GM19025 (cell line): Measurements from ENCODE around the gene FTO.

Experiments used
- ATAC-seq: cut with Tn5 transposase; IDR thresholded peaks from one replicate; pipeline ENCODE4 v1.9.1; 2021; ENCODE audit warnings: mild to moderate bottlenecking, low read depth, moderate library complexity; ENCODE audit not compliant: unreplicated experiment

The FTO gene

DNA sequence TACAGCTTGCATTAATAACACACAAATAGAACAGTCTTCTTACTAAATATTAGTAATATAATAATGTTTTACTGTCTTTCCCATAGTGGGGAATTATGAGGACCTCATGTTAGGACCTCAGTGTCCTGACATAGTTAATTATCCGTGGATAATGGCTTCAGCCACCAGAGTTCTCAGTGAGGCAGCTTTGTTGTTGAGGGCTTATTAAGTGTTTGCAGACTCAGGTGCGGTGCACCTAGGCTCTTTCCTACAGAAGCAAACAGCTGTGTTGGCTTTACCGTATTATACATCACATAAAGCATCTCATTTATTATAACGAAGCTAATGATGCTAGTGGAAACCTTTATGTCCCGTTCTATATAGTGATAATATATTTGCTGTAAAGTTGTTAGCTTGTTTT, 246.7 kb downstream of the FTO start:
- no peak for ATAC-seq

DNA sequence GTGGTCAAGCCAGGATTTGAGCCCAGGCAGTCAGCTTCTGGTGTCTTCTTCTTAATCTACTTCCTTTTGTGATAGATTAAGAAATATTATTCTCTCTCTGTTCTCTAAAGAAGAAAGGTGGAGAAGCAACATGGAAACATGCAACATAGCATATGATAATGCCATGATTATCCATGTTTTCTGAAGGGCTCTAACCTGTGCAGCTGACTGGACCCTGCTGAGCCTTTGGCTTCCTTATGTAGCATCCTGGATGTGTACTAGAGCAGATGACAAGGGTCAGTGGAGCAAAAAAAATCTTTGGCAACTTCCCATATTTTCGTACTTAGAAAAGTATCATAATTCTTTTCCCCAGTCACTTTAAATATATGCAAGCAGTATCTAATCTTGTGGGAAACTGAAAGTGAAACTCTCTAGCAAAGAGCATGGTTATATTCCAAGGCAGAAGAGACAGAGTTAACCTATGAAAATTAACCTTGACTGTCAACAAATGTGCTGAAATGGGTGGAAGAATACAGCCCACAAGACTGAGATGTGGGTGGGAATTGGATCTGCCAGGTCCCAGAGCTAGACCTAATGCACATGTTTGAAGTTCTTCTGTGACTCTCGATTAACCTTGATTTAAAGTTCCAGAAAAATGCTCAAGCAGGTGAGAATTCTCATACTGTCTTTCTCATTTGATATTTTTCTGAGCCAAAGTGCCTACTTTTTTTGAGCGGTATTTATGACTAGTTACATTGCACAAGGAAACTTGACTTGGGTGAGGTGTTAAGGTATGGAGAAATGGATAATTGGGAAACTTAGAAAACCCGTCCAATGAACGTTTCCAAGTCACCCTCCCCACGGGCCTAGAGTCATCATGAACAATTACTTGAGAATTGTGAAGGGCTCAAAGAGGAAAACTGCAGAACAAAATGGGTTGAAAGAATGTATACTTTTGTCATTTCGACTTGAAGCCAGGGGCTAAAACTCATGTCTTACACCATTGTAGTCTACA, 248.6 kb downstream of the FTO start:
- ATAC-seq: no peak

- ATAC-seq: no peak
Observed at GRCh38 chr16:53953336-53953735, 249.4 kb downstream of the FTO start.

- no peak for ATAC-seq
Observed at GRCh38 chr16:53955221-53955875, 251.4 kb downstream of the FTO start.

- no peak for ATAC-seq
Observed at GRCh38 chr16:53958341-53958880, 254.5 kb downstream of the FTO start.

DNA sequence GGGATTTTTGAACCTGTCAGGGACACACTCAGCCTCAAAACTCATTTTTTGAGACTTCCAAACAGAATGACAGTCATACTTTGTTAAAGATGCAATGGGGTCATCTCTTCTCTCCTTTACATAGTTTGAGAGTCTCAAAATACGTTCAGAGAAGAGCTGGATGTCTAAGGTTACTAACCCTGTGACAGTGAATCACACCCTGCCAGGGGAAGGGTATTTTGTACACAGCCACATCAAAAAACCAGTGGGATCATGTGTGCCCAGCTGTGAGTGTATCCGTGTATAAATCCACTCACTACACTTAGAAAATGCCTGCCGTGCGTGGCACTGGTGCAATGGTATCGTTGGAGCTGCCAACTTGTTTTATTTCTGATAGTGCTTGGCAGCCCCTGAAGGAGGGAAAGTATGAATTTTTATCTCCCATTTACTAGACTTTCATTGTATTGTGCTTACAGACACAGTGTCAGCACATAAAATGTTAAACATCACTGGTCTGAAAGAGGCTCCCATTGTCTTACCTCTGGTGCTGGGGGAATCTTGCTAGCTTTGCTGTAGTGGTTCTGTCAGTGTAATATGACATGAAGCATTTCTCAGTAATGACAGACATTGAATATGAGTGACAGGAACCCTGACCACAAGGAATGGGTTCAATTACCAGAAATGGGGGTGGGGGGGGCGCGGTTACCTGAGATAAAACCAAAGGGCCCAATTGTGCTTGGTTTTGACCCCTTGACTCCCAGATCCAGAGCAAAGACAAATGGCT, 256.3 kb downstream of the FTO start:
- ATAC-seq: no peak

GRCh38 chr16:53960954-53961616, 257.1 kb downstream of the FTO start:
- ATAC-seq: no peak

- ATAC-seq: no peak
Observed at GRCh38 chr16:53962041-53962440, 258.1 kb downstream of the FTO start.

GRCh38 chr16:53964145-53964790, 260.3 kb downstream of the FTO start:
- ATAC-seq: no peak

DNA sequence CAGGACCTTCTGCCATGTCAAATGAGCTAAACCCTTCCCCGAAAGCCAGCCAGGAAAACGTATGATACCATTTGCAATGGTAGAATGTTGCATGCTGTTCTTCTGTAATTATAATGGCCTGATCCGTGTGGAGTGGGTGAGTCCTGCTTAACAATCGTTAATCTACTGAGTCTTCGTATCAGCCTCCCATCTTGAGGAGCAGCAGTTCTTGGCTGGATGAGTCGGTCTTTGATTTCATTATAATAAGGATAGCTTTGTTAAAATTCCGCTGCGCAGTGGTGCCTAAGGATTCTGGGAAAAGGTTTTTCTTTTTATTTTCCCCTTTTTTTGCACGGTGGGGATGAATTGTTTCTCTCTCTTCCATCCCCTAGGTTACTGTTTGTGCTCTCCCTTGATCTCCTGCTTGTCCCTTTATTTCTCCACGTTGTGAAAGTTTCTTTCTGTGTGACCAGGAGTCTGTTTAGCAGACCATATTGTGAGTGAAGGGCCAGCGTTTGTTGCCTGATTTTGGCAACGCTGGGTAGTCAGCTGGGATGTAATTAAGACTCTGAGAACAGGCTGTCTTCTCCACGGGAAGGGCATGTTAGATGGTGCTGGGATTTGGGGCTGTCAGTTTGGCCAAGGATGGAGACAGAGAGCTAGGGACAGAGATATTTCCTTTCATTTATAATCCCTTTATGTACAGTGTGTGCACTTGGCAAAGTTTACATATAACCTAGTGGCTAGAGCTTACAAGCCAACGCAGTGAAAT, 263.0 kb downstream of the FTO start:
- no peak for ATAC-seq

- ATAC-seq: no peak
Observed at GRCh38 chr16:53967572-53967971, 263.6 kb downstream of the FTO start.

DNA sequence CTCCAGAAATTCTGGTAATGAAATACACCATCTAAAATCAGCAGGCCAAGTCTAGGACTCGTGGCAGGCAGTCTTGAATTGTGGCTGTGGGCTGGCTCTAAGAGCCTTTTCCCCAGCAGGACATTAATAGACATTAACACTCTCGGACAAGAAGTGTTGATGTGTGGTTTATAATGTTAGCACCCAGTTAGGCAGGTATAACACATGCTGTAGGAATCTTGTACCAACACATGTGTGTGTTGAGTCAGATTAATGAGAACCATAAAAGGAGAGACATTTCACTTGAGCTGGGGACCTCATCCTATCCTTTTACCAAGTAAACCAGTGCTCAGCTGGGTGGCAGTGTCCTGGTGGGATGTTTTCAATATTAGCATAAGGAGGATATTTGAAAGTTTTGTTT, 264.5 kb downstream of the FTO start:
- no peak for ATAC-seq

DNA sequence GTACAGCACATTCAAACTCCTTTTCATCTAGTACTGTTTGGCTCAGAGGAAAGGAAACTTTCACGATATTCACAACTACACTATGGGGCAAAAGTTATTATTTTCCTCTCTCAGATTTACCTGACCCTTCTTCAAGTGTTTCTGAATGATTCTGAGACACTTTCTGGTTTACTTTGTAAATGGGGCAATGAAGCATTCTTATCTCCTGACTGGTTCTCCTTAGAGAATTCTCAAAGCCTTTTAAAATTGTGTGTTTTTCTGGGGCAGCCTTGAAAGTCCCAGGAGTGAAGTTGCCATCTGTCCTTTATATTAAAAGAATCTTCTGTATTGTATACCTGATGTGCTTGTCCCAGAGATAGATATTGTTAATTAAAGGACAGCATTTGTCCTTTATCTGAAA, 264.9 kb downstream of the FTO start:
- no peak for ATAC-seq

DNA sequence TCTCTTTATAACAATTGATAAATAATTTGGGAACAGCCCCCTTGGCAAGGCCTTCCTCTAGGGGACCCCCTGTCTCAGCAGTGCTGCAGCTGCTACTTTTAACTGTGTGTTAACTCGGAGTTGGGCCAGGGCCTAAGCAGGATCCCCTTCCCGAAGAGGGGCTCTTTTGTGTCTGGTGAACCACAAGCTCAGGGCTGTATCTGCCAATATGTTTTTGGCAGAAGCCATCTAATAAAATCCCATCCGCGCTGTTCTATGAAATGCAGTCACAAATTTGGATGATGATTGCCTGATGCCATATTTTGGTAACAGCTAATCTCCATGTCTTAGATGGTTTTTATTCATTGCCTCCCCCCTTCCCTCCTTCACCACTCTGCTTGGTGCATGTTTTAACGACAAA, 267.7 kb downstream of the FTO start:
- ATAC-seq: no peak

GRCh38 chr16:53973021-53973420, 269.1 kb downstream of the FTO start:
- no peak for ATAC-seq

DNA sequence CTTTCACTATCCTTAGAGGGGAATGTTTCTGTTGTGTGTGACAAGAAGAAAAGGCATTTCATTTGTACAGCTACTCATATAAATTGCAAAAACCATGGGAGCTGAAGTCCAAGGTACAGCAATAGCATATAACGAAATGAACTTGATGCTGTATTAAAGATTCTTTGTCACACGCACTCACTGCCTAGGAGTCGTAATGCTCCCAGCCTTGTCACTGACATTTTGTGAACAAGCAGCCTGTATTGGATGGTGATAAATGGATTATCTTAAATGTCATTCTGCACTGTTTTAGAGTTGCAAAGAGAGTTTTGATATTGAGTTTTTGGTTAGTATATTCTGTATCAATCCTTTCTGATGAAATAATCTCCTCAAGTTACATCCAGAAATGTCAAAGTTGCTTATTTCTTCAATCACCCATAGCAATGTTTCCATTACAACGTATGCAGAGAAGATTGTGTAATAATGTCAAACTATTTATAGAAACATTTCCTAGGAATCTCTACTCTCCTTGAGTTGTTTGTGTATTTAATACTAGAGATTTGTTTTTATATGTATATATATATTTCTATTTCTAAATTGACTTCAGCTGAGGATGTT, 270.6 kb downstream of the FTO start:
- no peak for ATAC-seq

- no peak for ATAC-seq
Observed at GRCh38 chr16:53980675-53981074, 276.7 kb downstream of the FTO start.

DNA sequence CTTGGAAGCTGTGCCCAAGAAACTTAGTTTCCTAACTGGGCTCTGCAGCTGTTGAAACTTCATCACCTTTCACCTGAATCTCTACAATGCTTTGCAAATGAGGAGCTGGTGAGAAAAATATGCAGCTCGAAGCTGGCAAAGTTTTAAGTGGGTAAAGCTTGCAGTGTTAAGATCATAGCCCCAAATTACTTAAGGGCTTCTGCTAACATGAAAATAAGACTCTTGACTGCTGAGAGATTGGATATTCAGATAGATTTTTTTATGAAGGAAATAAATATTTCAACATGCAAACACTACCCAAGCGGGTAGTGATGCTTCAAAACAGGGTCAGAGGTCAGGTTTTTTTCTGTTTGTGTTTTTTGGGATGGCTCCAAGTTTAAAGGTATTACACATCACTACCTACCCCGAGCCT, 278.7 kb downstream of the FTO start:
- ATAC-seq: no peak

GRCh38 chr16:53984936-53985335, 281.0 kb downstream of the FTO start:
- no peak for ATAC-seq
